HepG2 (cell line): ENCODE measurements around the gene GSTP1. TPM values are rescaled to one million over a fixed set of nuclear protein-coding genes. Genes with fewer than 3 reads are reported as not detected.

Experiments used
- NBN ChIP-seq: fragments of 450-650 bp; conservative IDR thresholded peaks from 2 replicates; pipeline ENCODE4 v1.6.1; 2017
- NR1H2 ChIP-seq: sonication (generic); formaldehyde crosslinking; IDR thresholded peaks from 2 replicates; pipeline ENCODE4 v1.8.1; 2022; ENCODE audit warnings: low read depth, missing genetic modification reagents, borderline replicate concordance
- PTBP1 ChIP-seq: fragments of 200-400 bp; formaldehyde crosslinking; IDR thresholded peaks from 2 replicates; pipeline ENCODE4 v1.6.1; 2018; ENCODE audit warnings: low read length, low read depth; ENCODE audit not compliant: poor library complexity, severe bottlenecking
- SSRP1 ChIP-seq: IDR thresholded peaks from 2 replicates; pipeline ENCODE4 v1.6.1; 2016; ENCODE audit warnings: control low read depth
- TEAD2 ChIP-seq: sonication (generic); formaldehyde crosslinking; IDR thresholded peaks from 2 replicates; pipeline ENCODE4 v1.9.0; 2021; ENCODE audit warnings: missing genetic modification reagents
- ZNF225 ChIP-seq: sonication (generic); formaldehyde crosslinking; IDR thresholded peaks from 2 replicates; pipeline ENCODE4 v1.4.0; 2020; ENCODE audit warnings: mild to moderate bottlenecking, missing genetic modification reagents
- ZNF550 ChIP-seq: sonication (generic); formaldehyde crosslinking; IDR thresholded peaks from 2 replicates; pipeline ENCODE4 v1.4.0; 2020; ENCODE audit warnings: mild to moderate bottlenecking, missing genetic modification reagents, borderline replicate concordance
- ZNF674 ChIP-seq: sonication (generic); formaldehyde crosslinking; IDR thresholded peaks from 2 replicates; pipeline ENCODE4 v1.5.0; 2020; ENCODE audit warnings: low read depth, mild to moderate bottlenecking, missing genetic modification reagents
- ZNF773 ChIP-seq: sonication (generic); formaldehyde crosslinking; IDR thresholded peaks from 2 replicates; pipeline ENCODE4 v1.4.0; 2020; ENCODE audit warnings: missing genetic modification reagents, borderline replicate concordance
- polyA plus RNA-seq, 8 experiments: library from polyadenylated mRNA; depleted of rRNA in 3 of 8; stranded (reverse) in 7 of 8; unstranded in 1 of 8; fragments of >200 nt; fragmentation: Illumina TruSeq in 4 of 8; extraction: Trizol in 4 of 8; gene quantifications; 2 replicates each; pipeline versions ENCODE4 v1.2.1 to v1.2.3, GENCODE V29; 2011 to 2016; ENCODE audit warnings: low read depth in 4 of 8, missing spikeins in 1 of 8, mixed read lengths in 1 of 8; ENCODE audit not compliant: insufficient read depth in 1 of 8
- total RNA-seq, 5 experiments: library from RNA; depleted of rRNA; stranded (reverse); fragments of >200 nt; fragmentation: Illumina TruSeq; extraction: Trizol; gene quantifications; 2 replicates each; pipeline ENCODE4 v1.2.3, GENCODE V29; 2016; ENCODE audit warnings: low read depth in 1 of 5
- TF ChIP-seq, protein P1 (sequence below): sonication (generic); formaldehyde crosslinking; IDR thresholded peaks from 2 replicates; pipeline ENCODE4 v1.4.0; 2020; ENCODE audit warnings: mild to moderate bottlenecking, missing genetic modification reagents
- TF ChIP-seq, protein P2 (sequence below), 2 experiments: sonication (generic) in 1 of 2; formaldehyde crosslinking in 1 of 2; IDR thresholded peaks; 2 replicates each; pipeline versions ENCODE4 v1.6.1 to v1.9.0; 2014 to 2022; ENCODE audit warnings: antibody characterized with exemption in 1 of 2, borderline replicate concordance in 1 of 2, inconsistent platforms in 1 of 2, low read depth in 1 of 2, missing genetic modification reagents in 1 of 2
- TF ChIP-seq, protein P3 (sequence below), 2 experiments: fragments of 450-650 bp in 1 of 2; sonication (generic) in 1 of 2; formaldehyde crosslinking in 1 of 2; IDR thresholded peaks; 2 replicates each; pipeline versions ENCODE4 v1.6.1 to v1.8.0; 2016 to 2022; ENCODE audit warnings: antibody characterized with exemption in 1 of 2, mild to moderate bottlenecking in 1 of 2, missing genetic modification reagents in 1 of 2

Gene GSTP1
- total and polyA plus RNA-seq, 2 of the 13 experiments (the other 11 are each of a cell fraction or from before 2014, with no cell fraction given) = not detected

GRCh38 chr11:67629386-67630227 is 46.0 kb downstream of the GSTP1 start, which contains the start of gene NUDT8 (continued):
- TF ChIP-seq TEAD2 (no peak), SSRP1 (CRISPR knock-in tag) (no peak), PTBP1 (no peak), NBN (no peak), ZNF674 (0 out of 2 replicates have a peak, but pooled peaks have one; percentile 73), ZNF550 (CRISPR knock-in tag) (no peak), ZNF225 (CRISPR knock-in tag) (no peak), ZNF773 (no peak), NR1H2 (0 out of 2 replicates have a peak, but pooled peaks have one; percentile 30)
- TF ChIP-seq, protein P1, sequence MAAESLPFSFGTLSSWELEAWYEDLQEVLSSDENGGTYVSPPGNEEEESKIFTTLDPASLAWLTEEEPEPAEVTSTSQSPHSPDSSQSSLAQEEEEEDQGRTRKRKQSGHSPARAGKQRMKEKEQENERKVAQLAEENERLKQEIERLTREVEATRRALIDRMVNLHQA = no peak
- TF ChIP-seq, protein P2, sequence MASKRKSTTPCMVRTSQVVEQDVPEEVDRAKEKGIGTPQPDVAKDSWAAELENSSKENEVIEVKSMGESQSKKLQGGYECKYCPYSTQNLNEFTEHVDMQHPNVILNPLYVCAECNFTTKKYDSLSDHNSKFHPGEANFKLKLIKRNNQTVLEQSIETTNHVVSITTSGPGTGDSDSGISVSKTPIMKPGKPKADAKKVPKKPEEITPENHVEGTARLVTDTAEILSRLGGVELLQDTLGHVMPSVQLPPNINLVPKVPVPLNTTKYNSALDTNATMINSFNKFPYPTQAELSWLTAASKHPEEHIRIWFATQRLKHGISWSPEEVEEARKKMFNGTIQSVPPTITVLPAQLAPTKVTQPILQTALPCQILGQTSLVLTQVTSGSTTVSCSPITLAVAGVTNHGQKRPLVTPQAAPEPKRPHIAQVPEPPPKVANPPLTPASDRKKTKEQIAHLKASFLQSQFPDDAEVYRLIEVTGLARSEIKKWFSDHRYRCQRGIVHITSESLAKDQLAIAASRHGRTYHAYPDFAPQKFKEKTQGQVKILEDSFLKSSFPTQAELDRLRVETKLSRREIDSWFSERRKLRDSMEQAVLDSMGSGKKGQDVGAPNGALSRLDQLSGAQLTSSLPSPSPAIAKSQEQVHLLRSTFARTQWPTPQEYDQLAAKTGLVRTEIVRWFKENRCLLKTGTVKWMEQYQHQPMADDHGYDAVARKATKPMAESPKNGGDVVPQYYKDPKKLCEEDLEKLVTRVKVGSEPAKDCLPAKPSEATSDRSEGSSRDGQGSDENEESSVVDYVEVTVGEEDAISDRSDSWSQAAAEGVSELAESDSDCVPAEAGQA (IDR thresholded peaks at IDR 0.05; ENCODE audit: low read depth) = no peak
- TF ChIP-seq, protein P2 (CRISPR knock-in tag; IDR thresholded peaks at IDR 0.05; ENCODE audit: borderline replicate concordance) = 0 out of 2 replicates have a peak, but pooled peaks have one; percentile 49
- TF ChIP-seq, protein P3, sequence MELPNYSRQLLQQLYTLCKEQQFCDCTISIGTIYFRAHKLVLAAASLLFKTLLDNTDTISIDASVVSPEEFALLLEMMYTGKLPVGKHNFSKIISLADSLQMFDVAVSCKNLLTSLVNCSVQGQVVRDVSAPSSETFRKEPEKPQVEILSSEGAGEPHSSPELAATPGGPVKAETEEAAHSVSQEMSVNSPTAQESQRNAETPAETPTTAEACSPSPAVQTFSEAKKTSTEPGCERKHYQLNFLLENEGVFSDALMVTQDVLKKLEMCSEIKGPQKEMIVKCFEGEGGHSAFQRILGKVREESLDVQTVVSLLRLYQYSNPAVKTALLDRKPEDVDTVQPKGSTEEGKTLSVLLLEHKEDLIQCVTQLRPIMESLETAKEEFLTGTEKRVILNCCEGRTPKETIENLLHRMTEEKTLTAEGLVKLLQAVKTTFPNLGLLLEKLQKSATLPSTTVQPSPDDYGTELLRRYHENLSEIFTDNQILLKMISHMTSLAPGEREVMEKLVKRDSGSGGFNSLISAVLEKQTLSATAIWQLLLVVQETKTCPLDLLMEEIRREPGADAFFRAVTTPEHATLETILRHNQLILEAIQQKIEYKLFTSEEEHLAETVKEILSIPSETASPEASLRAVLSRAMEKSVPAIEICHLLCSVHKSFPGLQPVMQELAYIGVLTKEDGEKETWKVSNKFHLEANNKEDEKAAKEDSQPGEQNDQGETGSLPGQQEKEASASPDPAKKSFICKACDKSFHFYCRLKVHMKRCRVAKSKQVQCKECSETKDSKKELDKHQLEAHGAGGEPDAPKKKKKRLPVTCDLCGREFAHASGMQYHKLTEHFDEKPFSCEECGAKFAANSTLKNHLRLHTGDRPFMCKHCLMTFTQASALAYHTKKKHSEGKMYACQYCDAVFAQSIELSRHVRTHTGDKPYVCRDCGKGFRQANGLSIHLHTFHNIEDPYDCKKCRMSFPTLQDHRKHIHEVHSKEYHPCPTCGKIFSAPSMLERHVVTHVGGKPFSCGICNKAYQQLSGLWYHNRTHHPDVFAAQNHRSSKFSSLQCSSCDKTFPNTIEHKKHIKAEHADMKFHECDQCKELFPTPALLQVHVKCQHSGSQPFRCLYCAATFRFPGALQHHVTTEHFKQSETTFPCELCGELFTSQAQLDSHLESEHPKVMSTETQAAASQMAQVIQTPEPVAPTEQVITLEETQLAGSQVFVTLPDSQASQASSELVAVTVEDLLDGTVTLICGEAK (IDR thresholded peaks at IDR 0.05) = no peak
- TF ChIP-seq, protein P3 (CRISPR knock-in tag; IDR thresholded peaks at IDR 0.05) = peak; percentile 60; the same call in 1 of the 2 replicates
